Measurements from ENCODE around the gene NEO1. TPM values are rescaled to one million over a fixed set of nuclear protein-coding genes. Genes with fewer than 3 reads are reported as not detected.
"Not testable (repeated sequence)": the region's sequence is repeated elsewhere in the genome, so short reads cannot be mapped to it uniquely, and the experiment has no call there.

NEO1 gene
- total and polyA plus RNA-seq, 4 donors = 1.6 to 9.9 (median 5.8) TPM

DNA sequence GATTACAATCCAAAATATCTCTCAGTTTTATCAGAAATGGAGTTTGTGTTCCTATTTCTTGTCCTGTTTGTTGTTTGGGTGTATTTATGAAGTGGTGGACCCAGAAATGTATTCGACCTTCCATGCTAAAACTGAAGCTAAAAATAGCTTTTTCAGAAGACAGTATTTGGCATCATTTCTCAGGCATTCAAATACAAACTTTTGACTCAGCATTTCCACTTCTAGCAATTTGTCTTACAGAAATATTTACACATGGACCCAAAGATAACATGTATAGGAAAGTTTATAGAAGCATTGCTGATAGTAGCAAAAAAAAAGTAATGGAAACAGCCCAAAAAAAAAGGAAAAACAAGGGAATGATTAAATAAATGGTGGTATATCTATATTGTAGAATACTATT lies 160.2 kb downstream of the NEO1 start:
- 46% methylated on average over 1 of the region's 1 CpG for WGBS
- Histone ChIP-seq H3K9ac (ENCODE audit: low read depth in 1 of 2, low read length in 2 of 2) (no peak overlapping the region), H3K36me3 (ENCODE audit: control insufficient read depth in 4 of 4, insufficient read depth in 3 of 4, low read depth in 1 of 4, low read length in 3 of 4) (no peaks in the 10 kb centered on the region), H3K27ac (ENCODE audit: low read depth in 1 of 2, low read length in 2 of 2) (no peak overlapping the region), H3K9me3 (ENCODE audit: control insufficient read depth in 4 of 4, low read length in 3 of 4) (no peaks in the 10 kb centered on the region), H3K4me1 (ENCODE audit: control insufficient read depth in 4 of 4, insufficient read depth in 4 of 4, low read length in 3 of 4) (no peaks in the 10 kb centered on the region), H3K27me3 (ENCODE audit: control insufficient read depth in 4 of 4, insufficient read depth in 4 of 4, low read length in 3 of 4) (no peaks in the 10 kb centered on the region), H3K4me3 (ENCODE audit: low read depth in 1 of 3, low read length in 3 of 3) (no peak overlapping the region)
- no peak for DNase-seq (ENCODE audit: low spot score)
- TF ChIP-seq RAD21 (IDR thresholded peaks at IDR 0.05) (no peak), FOXA2 (IDR thresholded peaks at IDR 0.05) (no peak), EGR1 (IDR thresholded peaks at IDR 0.05; ENCODE audit: low read depth in 2 of 2) (no peak), SP1 (IDR thresholded peaks at IDR 0.05) (no peak), HNF4A (conservative IDR thresholded peaks at IDR 0.05) (no peak), HNF4G (IDR thresholded peaks at IDR 0.05) (no peak), TAF1 (conservative IDR thresholded peaks at IDR 0.05) (no peak)
- TF ChIP-seq, protein P1, sequence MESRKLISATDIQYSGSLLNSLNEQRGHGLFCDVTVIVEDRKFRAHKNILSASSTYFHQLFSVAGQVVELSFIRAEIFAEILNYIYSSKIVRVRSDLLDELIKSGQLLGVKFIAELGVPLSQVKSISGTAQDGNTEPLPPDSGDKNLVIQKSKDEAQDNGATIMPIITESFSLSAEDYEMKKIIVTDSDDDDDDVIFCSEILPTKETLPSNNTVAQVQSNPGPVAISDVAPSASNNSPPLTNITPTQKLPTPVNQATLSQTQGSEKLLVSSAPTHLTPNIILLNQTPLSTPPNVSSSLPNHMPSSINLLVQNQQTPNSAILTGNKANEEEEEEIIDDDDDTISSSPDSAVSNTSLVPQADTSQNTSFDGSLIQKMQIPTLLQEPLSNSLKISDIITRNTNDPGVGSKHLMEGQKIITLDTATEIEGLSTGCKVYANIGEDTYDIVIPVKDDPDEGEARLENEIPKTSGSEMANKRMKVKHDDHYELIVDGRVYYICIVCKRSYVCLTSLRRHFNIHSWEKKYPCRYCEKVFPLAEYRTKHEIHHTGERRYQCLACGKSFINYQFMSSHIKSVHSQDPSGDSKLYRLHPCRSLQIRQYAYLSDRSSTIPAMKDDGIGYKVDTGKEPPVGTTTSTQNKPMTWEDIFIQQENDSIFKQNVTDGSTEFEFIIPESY (IDR thresholded peaks at IDR 0.05) = no peak

DNA sequence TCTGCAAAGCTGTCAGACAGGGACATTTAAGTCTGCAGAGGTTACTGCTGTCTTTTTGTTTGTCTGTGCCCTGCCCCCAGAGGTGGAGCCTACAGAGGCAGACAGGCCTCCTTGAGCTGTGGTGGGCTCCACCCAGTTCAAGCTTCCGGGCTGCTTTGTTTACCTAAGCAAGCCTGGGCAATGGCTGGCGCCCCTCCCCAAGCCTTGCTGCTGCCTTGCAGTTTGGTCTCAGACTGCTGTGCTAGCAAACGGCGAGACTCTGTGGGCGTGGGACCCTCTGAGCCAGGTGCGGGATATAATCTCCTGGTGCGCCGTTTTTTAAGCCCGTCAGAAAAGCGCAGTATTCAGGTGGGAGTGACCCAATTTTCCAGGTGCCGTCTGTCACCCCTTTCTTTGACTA lies 169.2 kb downstream of the NEO1 start:
- 97% methylated on average over 11 of the region's 11 CpGs for WGBS
- H3K4me1 ChIP-seq (ENCODE audit: control insufficient read depth in 4 of 4, insufficient read depth in 4 of 4, low read length in 3 of 4); DNase-seq (ENCODE audit: low spot score); H3K27ac ChIP-seq (ENCODE audit: low read depth in 1 of 2, low read length in 2 of 2); H3K9ac ChIP-seq (ENCODE audit: low read depth in 1 of 2, low read length in 2 of 2); H3K4me3 ChIP-seq (ENCODE audit: low read depth in 1 of 3, low read length in 3 of 3); H3K9me3 ChIP-seq (ENCODE audit: control insufficient read depth in 4 of 4, low read length in 3 of 4); H3K36me3 ChIP-seq (ENCODE audit: control insufficient read depth in 4 of 4, insufficient read depth in 3 of 4, low read depth in 1 of 4, low read length in 3 of 4); H3K27me3 ChIP-seq (ENCODE audit: control insufficient read depth in 4 of 4, insufficient read depth in 4 of 4, low read length in 3 of 4): not testable (repeated sequence)

GRCh38 chr15:73225358-73226015 lies 173.2 kb downstream of the NEO1 start:
- no peaks in the 10 kb centered on the region for H3K9me3 ChIP-seq (ENCODE audit: control insufficient read depth in 4 of 4, low read length in 3 of 4)
- H3K9ac ChIP-seq (ENCODE audit: low read depth in 1 of 2, low read length in 2 of 2) = no peak overlapping the region
- TF ChIP-seq GABPA (IDR thresholded peaks at IDR 0.05 in 1 of 2, conservative IDR thresholded peaks at IDR 0.05 in 1 of 2) = no peak
- TF ChIP-seq RAD21 (IDR thresholded peaks at IDR 0.05) = no peak
- no peak for TF ChIP-seq HNF4A (conservative IDR thresholded peaks at IDR 0.05)
- TF ChIP-seq HNF4G (IDR thresholded peaks at IDR 0.05) = no peak
- DNase-seq (ENCODE audit: low spot score) = no peak
- H3K4me3 ChIP-seq (ENCODE audit: low read depth in 1 of 3, low read length in 3 of 3) = no peak overlapping the region
- H3K4me1 ChIP-seq (ENCODE audit: control insufficient read depth in 4 of 4, insufficient read depth in 4 of 4, low read length in 3 of 4) = no peaks in the 10 kb centered on the region
- H3K27me3 ChIP-seq (ENCODE audit: control insufficient read depth in 4 of 4, insufficient read depth in 4 of 4, low read length in 3 of 4) = no peaks in the 10 kb centered on the region
- no peaks in the 10 kb centered on the region for H3K36me3 ChIP-seq (ENCODE audit: control insufficient read depth in 4 of 4, insufficient read depth in 3 of 4, low read depth in 1 of 4, low read length in 3 of 4)
- 91% methylated on average over 13 of the region's 13 CpGs for WGBS
- H3K27ac ChIP-seq (ENCODE audit: low read depth in 1 of 2, low read length in 2 of 2) = no peak overlapping the region

DNA sequence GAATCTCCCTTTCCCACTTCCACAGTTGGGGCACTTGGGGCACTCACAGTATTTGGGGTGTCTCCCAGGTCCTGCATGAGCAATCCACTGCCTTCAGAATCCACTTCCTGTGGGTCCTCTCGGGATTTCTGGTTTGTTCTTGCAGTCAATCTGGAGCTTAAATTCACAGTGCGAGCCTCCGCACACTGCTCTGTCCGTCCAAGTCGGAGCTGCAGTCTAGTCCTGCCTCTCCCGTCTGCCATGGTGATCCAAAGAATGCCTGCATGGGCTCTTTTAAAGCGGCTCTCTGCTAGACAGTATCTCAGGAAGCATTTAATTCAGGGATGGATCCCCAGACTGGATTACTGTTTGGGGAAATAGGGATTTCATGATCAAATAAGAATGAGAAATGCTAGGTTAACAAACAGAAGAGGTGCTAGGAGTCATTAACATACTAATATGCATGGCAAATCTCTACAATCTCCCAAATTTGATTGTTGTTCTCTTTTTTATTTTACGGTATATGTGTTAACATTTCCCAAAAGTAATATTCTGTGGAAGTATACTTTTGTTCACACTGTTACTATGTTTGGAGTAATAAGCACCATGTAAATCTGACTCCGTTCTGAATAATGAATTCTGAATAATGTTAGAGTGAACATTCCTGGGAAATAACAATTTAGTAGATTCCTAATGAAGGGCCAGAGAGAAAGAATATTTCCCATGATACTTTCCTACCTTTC lies 174.0 kb downstream of the NEO1 start:
- no peak for TF ChIP-seq ATF3 (IDR thresholded peaks at IDR 0.05)
- no peak for TF ChIP-seq HNF4A (conservative IDR thresholded peaks at IDR 0.05)
- no peak for TF ChIP-seq FOXA2 (IDR thresholded peaks at IDR 0.05)
- no peak for TF ChIP-seq EGR1 (IDR thresholded peaks at IDR 0.05; ENCODE audit: low read depth in 2 of 2)
- TF ChIP-seq HNF4G (IDR thresholded peaks at IDR 0.05) = no peak
- TF ChIP-seq FOXA1 (IDR thresholded peaks at IDR 0.05) = no peak
- TF ChIP-seq TAF1 (conservative IDR thresholded peaks at IDR 0.05) = no peak
- TF ChIP-seq RAD21 (IDR thresholded peaks at IDR 0.05) = no peak
- no peak for TF ChIP-seq YY1 (IDR thresholded peaks at IDR 0.05)
- TF ChIP-seq JUND (IDR thresholded peaks at IDR 0.05) = no peak
- TF ChIP-seq, protein P2, sequence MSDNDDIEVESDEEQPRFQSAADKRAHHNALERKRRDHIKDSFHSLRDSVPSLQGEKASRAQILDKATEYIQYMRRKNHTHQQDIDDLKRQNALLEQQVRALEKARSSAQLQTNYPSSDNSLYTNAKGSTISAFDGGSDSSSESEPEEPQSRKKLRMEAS (IDR thresholded peaks at IDR 0.05) = no peak
- TF ChIP-seq GABPA (IDR thresholded peaks at IDR 0.05 in 1 of 2, conservative IDR thresholded peaks at IDR 0.05 in 1 of 2) = no peak
- no peak for TF ChIP-seq SP1 (IDR thresholded peaks at IDR 0.05)
- no peak for TF ChIP-seq RXRA (IDR thresholded peaks at IDR 0.05)
- TF ChIP-seq REST (IDR thresholded peaks at IDR 0.05) = no peak
- no peak for DNase-seq (ENCODE audit: low spot score)
- 87% methylated on average over 9 of the region's 9 CpGs for whole genome bisulfite sequencing
- H3K9me3 ChIP-seq (ENCODE audit: control insufficient read depth in 4 of 4, low read length in 3 of 4) = no peaks in the 10 kb centered on the region
- H3K9ac ChIP-seq (ENCODE audit: low read depth in 1 of 2, low read length in 2 of 2) = no peak overlapping the region
- H3K27me3 ChIP-seq (ENCODE audit: control insufficient read depth in 4 of 4, insufficient read depth in 4 of 4, low read length in 3 of 4) = no peaks in the 10 kb centered on the region
- no peaks in the 10 kb centered on the region for H3K36me3 ChIP-seq (ENCODE audit: control insufficient read depth in 4 of 4, insufficient read depth in 3 of 4, low read depth in 1 of 4, low read length in 3 of 4)
- H3K27ac ChIP-seq (ENCODE audit: low read depth in 1 of 2, low read length in 2 of 2) = no peak overlapping the region
- no peaks in the 10 kb centered on the region for H3K4me1 ChIP-seq (ENCODE audit: control insufficient read depth in 4 of 4, insufficient read depth in 4 of 4, low read length in 3 of 4)
- H3K4me3 ChIP-seq (ENCODE audit: low read depth in 1 of 3, low read length in 3 of 3) = no peak overlapping the region
